Mesendoderm (in vitro differentiated cells): ENCODE results near the gene C1orf53.
"Not testable (repeated sequence)": the region's sequence is repeated elsewhere in the genome, so short reads cannot be mapped to it uniquely, and the experiment has no call there.

Experiments used
- DNase-seq: peaks from one replicate; pipeline ENCODE4 v3.0.0; 2013
- H2AK5ac ChIP-seq: 2 replicates; pipeline ENCODE4 v1.6.1; 2013; ENCODE audit warnings: low read length, inconsistent platforms
- H2BK120ac ChIP-seq: 2 replicates; pipeline ENCODE4 v1.6.1; 2013; ENCODE audit warnings: low read depth, mild to moderate bottlenecking, low read length, moderate library complexity, mixed read lengths
- H2BK15ac ChIP-seq: replicated peaks from 2 replicates; pipeline ENCODE4 v1.6.1; 2013; ENCODE audit warnings: low read depth, mild to moderate bottlenecking, moderate library complexity
- H2BK5ac ChIP-seq: 2 replicates; pipeline ENCODE4 v1.6.1; 2013; ENCODE audit warnings: low read length, inconsistent platforms
- H3K18ac ChIP-seq: 2 replicates; pipeline ENCODE4 v1.6.1; 2013; ENCODE audit warnings: mild to moderate bottlenecking, low read length, mixed read lengths
- H3K23ac ChIP-seq: one replicate; pipeline ENCODE4 v1.6.1; 2013; ENCODE audit warnings: low read length
- H3K27ac ChIP-seq: 2 replicates; pipeline ENCODE4 v1.5.1; 2013; ENCODE audit warnings: low read depth, mild to moderate bottlenecking, inconsistent platforms, low read length, moderate library complexity
- H3K27me3 ChIP-seq: 2 replicates; pipeline ENCODE4 v1.6.1; 2013; ENCODE audit warnings: low read length, control low read depth, mild to moderate bottlenecking, inconsistent platforms; ENCODE audit not compliant: insufficient read depth, poor library complexity
- H3K36me3 ChIP-seq: 2 replicates; pipeline ENCODE4 v1.6.1; 2013; ENCODE audit warnings: low read length, inconsistent platforms; ENCODE audit not compliant: control insufficient read depth, insufficient read depth
- H3K4ac ChIP-seq: one replicate; pipeline ENCODE4 v1.6.1; 2013; ENCODE audit warnings: low read depth, mild to moderate bottlenecking, low read length, moderate library complexity
- H3K4me1 ChIP-seq: 2 replicates; pipeline ENCODE4 v1.6.1; 2013; ENCODE audit warnings: low read depth, low read length, inconsistent platforms; ENCODE audit not compliant: control insufficient read depth
- H3K4me2 ChIP-seq: 2 replicates; pipeline ENCODE4 v1.6.1; 2013; ENCODE audit warnings: low read length
- H3K4me3 ChIP-seq: 2 replicates; pipeline ENCODE4 v1.5.1; 2013; ENCODE audit warnings: mild to moderate bottlenecking, low read length
- H3K56ac ChIP-seq: one replicate; pipeline ENCODE4 v1.6.1; 2013; ENCODE audit warnings: low read length
- H3K79me1 ChIP-seq: 2 replicates; pipeline ENCODE4 v1.6.1; 2013; ENCODE audit warnings: low read length, inconsistent platforms
- H3K79me2 ChIP-seq: 2 replicates; pipeline ENCODE4 v1.6.1; 2013; ENCODE audit warnings: mild to moderate bottlenecking, low read length; ENCODE audit not compliant: control insufficient read depth, insufficient read depth
- H3K9ac ChIP-seq: 2 replicates; pipeline ENCODE4 v1.6.1; 2013; ENCODE audit warnings: low read length, inconsistent platforms
- H4K5ac ChIP-seq: one replicate; pipeline ENCODE4 v1.6.1; 2013; ENCODE audit warnings: low read length
- H4K8ac ChIP-seq: one replicate; pipeline ENCODE4 v1.6.1; 2013; ENCODE audit warnings: low read depth, mild to moderate bottlenecking, control low read depth, low read length, moderate library complexity
- WGBS: extraction: QIAGEN DNeasy Blood & Tissue Kit; methylation state at CpG from one replicate; pipeline ENCODE4 v1.1.7; 2013; ENCODE audit warnings: low lambda C conversion rate, missing lambda C conversion rate; ENCODE audit not compliant: insufficient coverage; ENCODE audit errors: extremely low coverage; 5-methylcytosine and 5-hydroxymethylcytosine counted together

Gene C1orf53

DNA sequence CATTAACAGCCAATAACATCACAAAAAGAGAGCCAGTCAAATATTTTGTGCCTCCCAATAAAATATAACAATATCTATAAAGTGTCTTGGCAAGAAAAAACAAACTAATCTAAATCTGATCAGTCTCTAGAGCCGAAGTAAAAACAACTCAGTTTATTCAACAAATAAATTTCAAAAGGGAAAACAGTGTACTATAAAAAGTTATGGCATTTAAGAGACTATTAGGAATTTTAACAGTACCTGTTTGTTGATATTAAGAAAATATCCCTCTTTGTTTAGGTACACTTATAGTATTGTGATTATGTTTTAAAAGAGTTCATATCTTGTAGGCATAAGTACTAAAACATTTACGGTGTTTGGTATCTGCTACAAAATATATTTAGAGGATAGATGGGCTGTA is 36.6 kb upstream of the C1orf53 start:
- no CpG with 5 or more reads among the region's 2 CpGs for WGBS
- H2BK15ac ChIP-seq, result no peak overlapping the region

DNA sequence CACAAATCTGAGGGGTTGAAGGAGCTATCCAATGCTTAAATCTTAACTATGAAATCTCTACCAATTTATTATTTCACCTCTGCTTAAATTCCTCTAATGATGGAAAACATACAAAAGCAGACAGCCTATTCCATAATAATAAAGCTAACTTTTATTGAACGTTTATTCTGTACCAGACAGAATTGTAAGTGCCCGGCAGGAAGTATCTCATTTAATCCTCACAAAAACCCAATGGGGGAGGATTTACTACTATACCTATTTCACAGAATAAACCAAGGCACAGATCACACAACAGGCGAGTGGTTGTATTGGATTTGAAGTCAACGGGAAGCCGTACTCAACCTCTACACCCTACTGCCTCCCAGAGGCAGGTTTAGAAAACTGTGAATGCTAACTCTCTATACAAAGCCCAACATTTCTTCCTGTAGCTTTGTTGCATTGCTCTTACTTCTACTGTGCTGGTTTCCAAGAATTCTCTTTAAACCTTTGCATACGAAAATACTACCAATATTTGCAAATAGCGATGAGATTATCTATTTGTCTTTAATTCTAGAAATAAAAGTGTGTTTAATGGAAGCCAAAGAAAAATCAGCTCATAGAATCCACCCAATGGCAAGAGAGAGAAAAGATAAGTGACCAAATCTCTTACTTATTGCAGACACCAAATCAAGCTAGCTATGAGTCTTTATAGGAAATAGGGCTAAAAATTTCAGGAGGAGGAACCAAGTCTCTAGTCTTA is 33.5 kb upstream of the C1orf53 start:
- Histone ChIP-seq H2AK5ac (no peak overlapping the region), H3K27me3 (no peaks in the 10 kb centered on the region), H3K18ac (no peak overlapping the region), H3K36me3 (no peaks in the 10 kb centered on the region), H3K4me2 (no peak overlapping the region), H2BK5ac (no peak overlapping the region), H3K23ac (no peak overlapping the region), H3K27ac (no peak overlapping the region), H2BK15ac (no peak overlapping the region), H3K79me2 (no peaks in the 10 kb centered on the region), H3K79me1 (no peaks in the 10 kb centered on the region), H3K56ac (no peak overlapping the region), H2BK120ac (no peak overlapping the region), H4K5ac (no peak overlapping the region), H3K4me3 (no peak overlapping the region), H4K8ac (no peak overlapping the region), H3K9ac (no peak overlapping the region), H3K4me1 (no peaks in the 10 kb centered on the region), H3K4ac (no peak overlapping the region)
- WGBS, result no CpG with 5 or more reads among the region's 7 CpGs
- DNase-seq, result peak; percentile 79

More for the DNA sequence above, 36.6 kb upstream of the C1orf53 start:
- Histone ChIP-seq H3K4me1 (no peaks in the 10 kb centered on the region), H3K27me3 (no peaks in the 10 kb centered on the region), H2AK5ac (no peak overlapping the region), H3K18ac (no peak overlapping the region), H2BK5ac (no peak overlapping the region), H3K4ac (no peak overlapping the region), H3K4me2 (no peak overlapping the region), H3K56ac (no peak overlapping the region), H3K9ac (no peak overlapping the region), H3K27ac (no peak overlapping the region), H3K4me3 (no peak overlapping the region), H3K79me1 (no peaks in the 10 kb centered on the region), H3K36me3 (no peaks in the 10 kb centered on the region), H4K5ac (no peak overlapping the region), H4K8ac (no peak overlapping the region), H2BK120ac (no peak overlapping the region), H3K79me2 (no peaks in the 10 kb centered on the region), H3K23ac (no peak overlapping the region)
- no peak for DNase-seq

DNA sequence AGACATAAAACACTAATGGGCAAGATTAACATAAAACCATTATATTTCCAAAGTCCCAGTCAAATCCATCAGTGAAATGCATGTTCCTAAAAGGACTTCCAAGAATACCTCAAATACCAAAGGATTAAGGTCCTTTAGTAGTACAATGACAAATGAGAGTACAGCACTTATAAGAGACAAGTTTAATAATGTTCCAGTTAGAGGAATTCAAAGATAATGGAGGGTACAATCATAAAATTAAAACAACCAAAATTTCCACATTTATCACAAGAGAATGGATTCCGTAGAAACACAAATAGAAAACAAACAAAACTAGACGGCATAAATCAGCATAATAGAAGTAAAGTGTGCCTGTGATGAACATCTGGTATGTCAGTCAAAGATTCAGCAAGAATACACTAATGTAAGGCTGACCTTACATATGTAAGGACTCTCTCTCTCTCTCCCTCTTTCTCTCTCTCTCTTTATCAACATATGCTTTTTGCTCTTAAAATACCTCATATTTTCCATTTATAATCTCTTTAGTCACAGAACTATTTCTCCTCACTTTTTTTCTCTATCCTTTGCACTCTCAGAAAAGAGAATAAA is 32.8 kb upstream of the C1orf53 start:
- no peak overlapping the region for H3K9ac ChIP-seq

DNA sequence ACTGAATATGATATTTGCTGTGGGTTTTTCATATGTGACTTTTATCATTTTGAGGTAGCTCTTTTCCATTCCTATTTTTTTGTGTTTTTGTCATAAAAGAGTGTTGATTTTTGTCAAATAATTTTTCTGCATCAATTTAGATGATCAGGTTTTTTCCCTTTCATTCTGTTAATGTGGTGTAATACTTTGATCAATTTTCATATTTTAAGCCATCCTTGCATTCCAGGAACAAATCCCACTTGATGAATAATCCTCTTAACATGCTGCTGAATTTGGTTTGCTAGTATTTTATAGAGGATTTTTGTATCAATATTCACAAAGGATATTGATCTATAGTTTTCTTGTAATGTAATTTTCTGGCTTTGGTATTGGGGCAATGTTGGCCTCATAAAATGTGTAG is 25.5 kb upstream of the C1orf53 start:
- H3K4me3 ChIP-seq, result no peak overlapping the region
- H3K4me2 ChIP-seq, result no peak overlapping the region
- no peak for DNase-seq
- no peak overlapping the region for H3K23ac ChIP-seq
- H2BK15ac ChIP-seq, result no peak overlapping the region
- no peak overlapping the region for H3K9ac ChIP-seq
- no peak overlapping the region for H3K18ac ChIP-seq
- no peak overlapping the region for H2BK5ac ChIP-seq
- H3K36me3 ChIP-seq, result no peaks in the 10 kb centered on the region
- H2AK5ac ChIP-seq, result no peak overlapping the region
- H3K4ac ChIP-seq, result no peak overlapping the region
- no peaks in the 10 kb centered on the region for H3K4me1 ChIP-seq
- no peak overlapping the region for H4K8ac ChIP-seq
- H3K27ac ChIP-seq, result no peak overlapping the region
- H4K5ac ChIP-seq, result no peak overlapping the region
- H3K56ac ChIP-seq, result no peak overlapping the region
- no peaks in the 10 kb centered on the region for H3K79me1 ChIP-seq
- H3K79me2 ChIP-seq, result no peaks in the 10 kb centered on the region
- no peaks in the 10 kb centered on the region for H3K27me3 ChIP-seq
- no peak overlapping the region for H2BK120ac ChIP-seq

More for the DNA sequence above, 32.8 kb upstream of the C1orf53 start:
- Histone ChIP-seq H3K4me1 (no peaks in the 10 kb centered on the region), H3K27me3 (no peaks in the 10 kb centered on the region), H3K79me2 (no peaks in the 10 kb centered on the region), H3K27ac (no peak overlapping the region), H2BK5ac (no peak overlapping the region), H3K79me1 (no peaks in the 10 kb centered on the region), H3K4me3 (no peak overlapping the region), H4K8ac (no peak overlapping the region), H3K18ac (no peak overlapping the region), H3K36me3 (no peaks in the 10 kb centered on the region), H2BK15ac (no peak overlapping the region), H2AK5ac (no peak overlapping the region), H3K56ac (no peak overlapping the region), H4K5ac (no peak overlapping the region), H3K4ac (no peak overlapping the region), H2BK120ac (no peak overlapping the region), H3K23ac (no peak overlapping the region), H3K4me2 (no peak overlapping the region)
- DNase-seq, result no peak
- WGBS, result no CpG with 5 or more reads among the region's 2 CpGs

DNA sequence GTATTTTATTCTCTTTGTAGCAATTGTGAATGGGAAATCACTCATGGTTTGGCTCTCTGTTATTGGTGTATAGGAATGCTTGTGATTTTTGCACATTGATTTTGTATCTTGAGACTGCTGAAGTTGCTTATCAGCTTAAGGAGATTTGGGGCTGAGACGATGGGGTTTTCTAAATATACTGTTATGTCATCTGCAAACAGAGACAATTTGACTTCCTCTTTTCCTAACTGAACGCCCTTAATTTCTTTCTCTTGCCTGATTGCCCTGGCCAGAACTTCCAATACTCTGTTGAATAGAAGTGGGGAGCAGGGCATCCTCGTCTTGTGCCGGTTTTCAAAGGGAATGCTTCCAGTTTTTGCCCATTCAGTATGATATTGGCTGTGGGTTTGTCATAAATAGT is 22.0 kb upstream of the C1orf53 start:
- H3K36me3 ChIP-seq, H2AK5ac ChIP-seq, H3K27me3 ChIP-seq, H2BK5ac ChIP-seq, H4K5ac ChIP-seq, H3K4me1 ChIP-seq, H3K79me1 ChIP-seq, H3K23ac ChIP-seq, H3K4ac ChIP-seq, H3K18ac ChIP-seq, H2BK120ac ChIP-seq, H3K27ac ChIP-seq, H3K56ac ChIP-seq, H2BK15ac ChIP-seq, H3K4me2 ChIP-seq, DNase-seq, H3K4me3 ChIP-seq, H4K8ac ChIP-seq, H3K9ac ChIP-seq, H3K79me2 ChIP-seq: not testable (repeated sequence)
- WGBS, result no CpG with 5 or more reads among the region's 4 CpGs

DNA sequence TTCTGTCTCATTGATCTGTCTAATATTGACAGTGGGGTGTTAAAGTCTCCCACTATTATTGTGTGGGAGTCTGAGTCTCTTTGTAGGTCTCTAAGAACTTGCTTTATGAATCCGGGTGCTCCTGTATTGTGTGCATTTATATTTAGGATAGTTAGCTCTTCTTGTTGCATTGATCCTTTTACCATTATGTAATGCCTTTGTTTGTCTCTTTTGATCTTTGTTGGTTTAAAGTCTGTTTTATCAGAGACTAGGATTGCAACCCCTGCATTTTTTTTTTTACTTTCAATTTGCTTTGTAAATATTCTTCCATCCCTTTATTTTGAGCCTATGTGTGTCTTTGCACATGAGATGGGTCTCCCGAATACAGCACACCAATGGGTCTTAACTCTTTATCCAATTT is 20.2 kb upstream of the C1orf53 start:
- H3K79me1 ChIP-seq, H3K56ac ChIP-seq, H4K8ac ChIP-seq, H3K36me3 ChIP-seq, H3K4me1 ChIP-seq, H2BK5ac ChIP-seq, H3K18ac ChIP-seq, H4K5ac ChIP-seq, H3K79me2 ChIP-seq, H3K4me2 ChIP-seq, H3K9ac ChIP-seq, DNase-seq, H2BK120ac ChIP-seq, H3K27ac ChIP-seq, H2AK5ac ChIP-seq, H3K4ac ChIP-seq, H3K27me3 ChIP-seq, H3K23ac ChIP-seq, H2BK15ac ChIP-seq, H3K4me3 ChIP-seq: not testable (repeated sequence)
- no CpG with 5 or more reads among the region's 2 CpGs for WGBS
